ENCODE results near the gene SLIT3.
A peak's percentile ranks its signal among the peaks of the same experiment; 100 is the strongest.

SLIT3 gene

DNA sequence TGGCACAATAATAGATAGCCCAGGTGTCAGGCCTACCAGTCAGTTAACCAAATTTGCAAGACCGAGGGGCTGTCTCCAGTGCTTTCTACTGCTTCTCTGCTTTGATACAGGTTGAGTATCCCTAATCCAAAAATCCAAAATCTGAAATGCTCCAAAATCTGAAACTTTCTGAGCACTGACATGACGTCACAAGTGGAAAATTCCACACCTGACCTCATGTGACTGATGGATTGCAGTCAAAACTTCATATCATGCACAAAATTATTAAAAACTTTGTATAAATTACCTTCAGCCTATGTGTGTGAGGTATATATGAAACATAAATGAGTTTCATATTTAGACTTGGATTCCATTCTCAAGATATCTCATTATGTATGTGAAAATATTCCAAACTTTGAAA is 508.3 kb downstream of the SLIT3 start:
- H3K36me3 ChIP-seq (ENCODE audit: insufficient read depth, low read length), result no peaks in the 10 kb centered on the region
- no peaks in the 10 kb centered on the region for H3K27me3 ChIP-seq (ENCODE audit: insufficient read depth, low read length, poor library complexity, severe bottlenecking)
- H4K20me1 ChIP-seq (ENCODE audit: insufficient read depth, low read length, poor library complexity, severe bottlenecking), result no peaks in the 10 kb centered on the region
- no peak for TF ChIP-seq EZH2phosphoT487 (IDR thresholded peaks at IDR 0.05; ENCODE audit: borderline replicate concordance)
- TF ChIP-seq, protein P1, sequence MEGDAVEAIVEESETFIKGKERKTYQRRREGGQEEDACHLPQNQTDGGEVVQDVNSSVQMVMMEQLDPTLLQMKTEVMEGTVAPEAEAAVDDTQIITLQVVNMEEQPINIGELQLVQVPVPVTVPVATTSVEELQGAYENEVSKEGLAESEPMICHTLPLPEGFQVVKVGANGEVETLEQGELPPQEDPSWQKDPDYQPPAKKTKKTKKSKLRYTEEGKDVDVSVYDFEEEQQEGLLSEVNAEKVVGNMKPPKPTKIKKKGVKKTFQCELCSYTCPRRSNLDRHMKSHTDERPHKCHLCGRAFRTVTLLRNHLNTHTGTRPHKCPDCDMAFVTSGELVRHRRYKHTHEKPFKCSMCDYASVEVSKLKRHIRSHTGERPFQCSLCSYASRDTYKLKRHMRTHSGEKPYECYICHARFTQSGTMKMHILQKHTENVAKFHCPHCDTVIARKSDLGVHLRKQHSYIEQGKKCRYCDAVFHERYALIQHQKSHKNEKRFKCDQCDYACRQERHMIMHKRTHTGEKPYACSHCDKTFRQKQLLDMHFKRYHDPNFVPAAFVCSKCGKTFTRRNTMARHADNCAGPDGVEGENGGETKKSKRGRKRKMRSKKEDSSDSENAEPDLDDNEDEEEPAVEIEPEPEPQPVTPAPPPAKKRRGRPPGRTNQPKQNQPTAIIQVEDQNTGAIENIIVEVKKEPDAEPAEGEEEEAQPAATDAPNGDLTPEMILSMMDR (conservative IDR thresholded peaks at IDR 0.05; ENCODE audit: low read length), result no peak
- no peaks in the 10 kb centered on the region for H3F3A ChIP-seq (ENCODE audit: low read depth)
- peak overlapping the region; percentile 46 for H3K9ac ChIP-seq (ENCODE audit: low read depth, low read length, poor library complexity, severe bottlenecking)
- H3K4me1 ChIP-seq (ENCODE audit: insufficient read depth, low read length, poor library complexity, severe bottlenecking), result peaks cover 70% of the 10 kb centered on the region
- no peaks in the 10 kb centered on the region for H3K79me2 ChIP-seq (ENCODE audit: insufficient read depth, low read length)
- H2AFZ ChIP-seq (ENCODE audit: low read length), result no peak overlapping the region
- H3K9me3 ChIP-seq (ENCODE audit: insufficient read depth, low read depth, low read length), result no peaks in the 10 kb centered on the region
- H3K4me2 ChIP-seq (ENCODE audit: low read depth, low read length, poor library complexity, severe bottlenecking), result peak overlapping the region; percentile 56
- H3K4me3 ChIP-seq (ENCODE audit: low read length, poor library complexity, severe bottlenecking), result no peak overlapping the region
- H3K9me2 ChIP-seq (replicated peaks; ENCODE audit: low read depth, low read length), result no peaks in the 10 kb centered on the region

- H2AFZ ChIP-seq (ENCODE audit: low read length), result 0 out of 2 replicates have a peak overlapping the region, but pooled peaks have one; percentile 43
- no peaks in the 10 kb centered on the region for H3K9me2 ChIP-seq (replicated peaks; ENCODE audit: low read depth, low read length)
- peaks cover 59% of the 10 kb centered on the region for H3K4me1 ChIP-seq (ENCODE audit: insufficient read depth, low read length, poor library complexity, severe bottlenecking)
- no peaks in the 10 kb centered on the region for H3K27me3 ChIP-seq (ENCODE audit: insufficient read depth, low read length, poor library complexity, severe bottlenecking)
- no peak overlapping the region for H3K4me2 ChIP-seq (ENCODE audit: low read depth, low read length, poor library complexity, severe bottlenecking)
- H3K4me3 ChIP-seq (ENCODE audit: low read length, poor library complexity, severe bottlenecking), result no peak overlapping the region
- no peak overlapping the region for H3K9ac ChIP-seq (ENCODE audit: low read depth, low read length, poor library complexity, severe bottlenecking)
- H3K36me3 ChIP-seq (ENCODE audit: insufficient read depth, low read length), result no peaks in the 10 kb centered on the region
- no peak for TF ChIP-seq EZH2phosphoT487 (IDR thresholded peaks at IDR 0.05; ENCODE audit: borderline replicate concordance)
- TF ChIP-seq, protein P1 (conservative IDR thresholded peaks at IDR 0.05; ENCODE audit: low read length), result no peak
- no peaks in the 10 kb centered on the region for H3F3A ChIP-seq (ENCODE audit: low read depth)
- no peaks in the 10 kb centered on the region for H4K20me1 ChIP-seq (ENCODE audit: insufficient read depth, low read length, poor library complexity, severe bottlenecking)
- H3K9me3 ChIP-seq (ENCODE audit: insufficient read depth, low read depth, low read length), result no peaks in the 10 kb centered on the region
- no peaks in the 10 kb centered on the region for H3K79me2 ChIP-seq (ENCODE audit: insufficient read depth, low read length)
Observed at GRCh38 chr5:168790671-168791250, 510.2 kb downstream of the SLIT3 start.

GRCh38 chr5:168790002-168790635 is 510.8 kb downstream of the SLIT3 start:
- no peaks in the 10 kb centered on the region for H3K27me3 ChIP-seq (ENCODE audit: insufficient read depth, low read length, poor library complexity, severe bottlenecking)
- H3K9me2 ChIP-seq (replicated peaks; ENCODE audit: low read depth, low read length), result no peaks in the 10 kb centered on the region
- H3K4me1 ChIP-seq (ENCODE audit: insufficient read depth, low read length, poor library complexity, severe bottlenecking), result peaks cover 63% of the 10 kb centered on the region
- no peaks in the 10 kb centered on the region for H4K20me1 ChIP-seq (ENCODE audit: insufficient read depth, low read length, poor library complexity, severe bottlenecking)
- H3K9ac ChIP-seq (ENCODE audit: low read depth, low read length, poor library complexity, severe bottlenecking), result no peak overlapping the region
- no peaks in the 10 kb centered on the region for H3F3A ChIP-seq (ENCODE audit: low read depth)
- TF ChIP-seq, protein P1 (conservative IDR thresholded peaks at IDR 0.05; ENCODE audit: low read length), result no peak
- TF ChIP-seq EZH2phosphoT487 (IDR thresholded peaks at IDR 0.05; ENCODE audit: borderline replicate concordance), result no peak
- no peaks in the 10 kb centered on the region for H3K36me3 ChIP-seq (ENCODE audit: insufficient read depth, low read length)
- H2AFZ ChIP-seq (ENCODE audit: low read length), result no peak overlapping the region
- no peaks in the 10 kb centered on the region for H3K9me3 ChIP-seq (ENCODE audit: insufficient read depth, low read depth, low read length)
- H3K4me3 ChIP-seq (ENCODE audit: low read length, poor library complexity, severe bottlenecking), result no peak overlapping the region
- no peak overlapping the region for H3K4me2 ChIP-seq (ENCODE audit: low read depth, low read length, poor library complexity, severe bottlenecking)
- H3K79me2 ChIP-seq (ENCODE audit: insufficient read depth, low read length), result no peaks in the 10 kb centered on the region

Data from Loucy (cell line).